ENCODE results near the gene ADARB1.

GRCh38 chr21:45219517-45219916, 145.1 kb downstream of the ADARB1 start:
- TF ChIP-seq POLR2AphosphoS5 (IDR thresholded peaks at IDR 0.05) (no peak), POLR2A (IDR thresholded peaks at IDR 0.05) (no peak)

Data from stomach (tissue), 4 donors.